Type B pancreatic cell (in vitro differentiated cells): ENCODE measurements around the gene NAA15. TPM values are rescaled to one million over a fixed set of nuclear protein-coding genes. Genes with fewer than 3 reads are reported as not detected.

Experiments used
- DNase-seq: peaks from one replicate; pipeline ENCODE4 v3.0.0; 2021; ENCODE audit warnings: mixed read lengths; ENCODE audit not compliant: unreplicated experiment; ENCODE audit errors: extremely low spot score
- H3K27ac Mint-ChIP-seq: 2 replicates; pipeline ENCODE4 v1.8.0; 2021; ENCODE audit warnings: mild to moderate bottlenecking, mixed read lengths
- H3K27me3 Mint-ChIP-seq: 2 replicates; pipeline ENCODE4 v1.8.0; 2021; ENCODE audit warnings: mixed read lengths
- H3K36me3 Mint-ChIP-seq: 2 replicates; pipeline ENCODE4 v1.8.0; 2021; ENCODE audit warnings: mixed read lengths
- H3K4me1 Mint-ChIP-seq: one replicate; pipeline ENCODE4 v1.8.0; 2021; ENCODE audit warnings: mixed read lengths; ENCODE audit not compliant: unreplicated experiment
- H3K4me3 Mint-ChIP-seq: 2 replicates; pipeline ENCODE4 v1.8.0; 2021; ENCODE audit warnings: mild to moderate bottlenecking, mixed read lengths
- H3K9me3 Mint-ChIP-seq: 2 replicates; pipeline ENCODE4 v1.8.0; 2021; ENCODE audit warnings: mixed read lengths
- total RNA-seq: library from RNA; stranded (reverse); gene quantifications from 2 replicates; pipeline ENCODE4 v1.2.1, GENCODE V29; 2021; ENCODE audit warnings: low replicate concordance
- TF ChIP-seq, protein P1 (sequence below): fragments of 200-600 bp; sonication (generic); conservative IDR thresholded peaks from 2 replicates; pipeline ENCODE4 v1.5.0; 2021; ENCODE audit warnings: antibody characterized with exemption, mild to moderate bottlenecking

NAA15 gene
- total RNA-seq, 1 donor from 2014 or later, result 61.2 TPM

DNA sequence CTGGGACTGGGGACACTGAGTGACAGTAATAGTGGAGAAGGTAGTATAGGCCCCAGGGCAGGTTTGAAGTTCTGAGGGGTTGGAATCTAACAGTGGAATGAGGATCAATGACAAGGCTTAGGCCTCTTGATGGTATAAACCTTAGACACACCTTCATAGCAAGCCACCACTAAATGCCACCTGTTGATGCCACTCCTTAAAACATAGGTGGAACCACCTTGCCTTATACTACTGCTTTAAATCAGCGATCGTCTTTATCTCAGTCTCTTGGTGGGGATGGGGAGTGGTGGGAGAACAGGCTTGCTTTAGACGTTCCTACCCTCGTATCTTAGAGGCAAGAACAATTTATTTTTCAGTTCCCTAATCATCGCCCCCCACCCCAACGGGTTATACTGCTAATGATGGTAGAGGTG, 153.8 kb downstream of the NAA15 start:
- Mint-ChIP-seq H3K27me3 (no peaks in the 10 kb centered on the region), H3K9me3 (no peaks in the 10 kb centered on the region), H3K27ac (peak overlapping the region; percentile 99), H3K4me3 (peak overlapping the region; percentile 98), H3K4me1 (peaks cover 59% of the 10 kb centered on the region), H3K36me3 (peaks cover 10% of the 10 kb centered on the region)
- TF ChIP-seq, protein P1, sequence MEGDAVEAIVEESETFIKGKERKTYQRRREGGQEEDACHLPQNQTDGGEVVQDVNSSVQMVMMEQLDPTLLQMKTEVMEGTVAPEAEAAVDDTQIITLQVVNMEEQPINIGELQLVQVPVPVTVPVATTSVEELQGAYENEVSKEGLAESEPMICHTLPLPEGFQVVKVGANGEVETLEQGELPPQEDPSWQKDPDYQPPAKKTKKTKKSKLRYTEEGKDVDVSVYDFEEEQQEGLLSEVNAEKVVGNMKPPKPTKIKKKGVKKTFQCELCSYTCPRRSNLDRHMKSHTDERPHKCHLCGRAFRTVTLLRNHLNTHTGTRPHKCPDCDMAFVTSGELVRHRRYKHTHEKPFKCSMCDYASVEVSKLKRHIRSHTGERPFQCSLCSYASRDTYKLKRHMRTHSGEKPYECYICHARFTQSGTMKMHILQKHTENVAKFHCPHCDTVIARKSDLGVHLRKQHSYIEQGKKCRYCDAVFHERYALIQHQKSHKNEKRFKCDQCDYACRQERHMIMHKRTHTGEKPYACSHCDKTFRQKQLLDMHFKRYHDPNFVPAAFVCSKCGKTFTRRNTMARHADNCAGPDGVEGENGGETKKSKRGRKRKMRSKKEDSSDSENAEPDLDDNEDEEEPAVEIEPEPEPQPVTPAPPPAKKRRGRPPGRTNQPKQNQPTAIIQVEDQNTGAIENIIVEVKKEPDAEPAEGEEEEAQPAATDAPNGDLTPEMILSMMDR, result no peak
- DNase-seq, result no peak

DNA sequence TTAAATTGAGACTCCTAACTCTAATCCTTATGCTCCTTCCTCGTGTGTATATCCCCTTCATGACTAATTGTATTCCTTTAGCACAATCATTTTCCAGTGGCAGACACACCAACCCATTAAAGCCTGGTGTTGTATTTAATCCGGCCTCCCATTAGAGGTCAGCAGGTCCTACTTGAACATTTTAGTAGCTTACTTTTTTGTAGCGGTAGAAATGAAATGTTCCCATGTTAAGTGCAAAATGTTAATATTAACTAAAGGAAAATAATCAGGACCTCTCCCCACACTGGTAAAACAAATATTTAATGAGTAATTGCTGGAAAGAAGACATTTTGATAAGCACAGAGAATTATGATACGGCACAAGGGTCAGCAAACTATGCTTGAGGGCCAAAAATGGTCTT, 156.0 kb downstream of the NAA15 start:
- Mint-ChIP-seq H3K9me3 (no peaks in the 10 kb centered on the region), H3K27me3 (no peaks in the 10 kb centered on the region)

DNA sequence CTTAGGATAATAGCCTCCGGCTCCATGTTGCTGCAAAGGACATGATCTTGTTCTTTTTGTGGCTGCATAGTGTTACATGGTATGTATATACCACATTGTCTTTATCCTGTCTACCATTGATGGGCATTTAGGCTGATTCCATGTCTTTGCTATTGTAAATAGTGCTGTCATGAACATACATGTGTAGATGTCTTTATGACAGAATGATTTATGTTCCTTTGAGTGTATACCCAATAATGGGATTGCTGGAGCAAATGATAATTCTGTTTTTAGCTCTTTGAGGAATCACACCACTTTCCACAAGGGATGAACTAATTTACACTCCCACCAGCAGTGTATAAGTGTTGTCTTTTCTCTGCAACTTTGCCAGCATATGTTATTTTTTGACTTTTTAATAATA, 157.2 kb downstream of the NAA15 start:
- no peaks in the 10 kb centered on the region for H3K27me3 Mint-ChIP-seq
- H3K9me3 Mint-ChIP-seq, result no peaks in the 10 kb centered on the region
- H3K27ac Mint-ChIP-seq, result peak overlapping the region; percentile 17
- peak overlapping the region; percentile 47 for H3K4me3 Mint-ChIP-seq
- peaks cover 9% of the 10 kb centered on the region for H3K36me3 Mint-ChIP-seq
- H3K4me1 Mint-ChIP-seq, result peaks cover 44% of the 10 kb centered on the region
- TF ChIP-seq, protein P1, result no peak
- DNase-seq, result no peak

More for the DNA sequence above, 156.0 kb downstream of the NAA15 start:
- TF ChIP-seq, protein P1, result no peak
- Mint-ChIP-seq H3K4me1 (peaks cover 51% of the 10 kb centered on the region), H3K27ac (peak overlapping the region; percentile 41), H3K4me3 (peak overlapping the region; percentile 63), H3K36me3 (peaks cover 9% of the 10 kb centered on the region)
- no peak for DNase-seq

DNA sequence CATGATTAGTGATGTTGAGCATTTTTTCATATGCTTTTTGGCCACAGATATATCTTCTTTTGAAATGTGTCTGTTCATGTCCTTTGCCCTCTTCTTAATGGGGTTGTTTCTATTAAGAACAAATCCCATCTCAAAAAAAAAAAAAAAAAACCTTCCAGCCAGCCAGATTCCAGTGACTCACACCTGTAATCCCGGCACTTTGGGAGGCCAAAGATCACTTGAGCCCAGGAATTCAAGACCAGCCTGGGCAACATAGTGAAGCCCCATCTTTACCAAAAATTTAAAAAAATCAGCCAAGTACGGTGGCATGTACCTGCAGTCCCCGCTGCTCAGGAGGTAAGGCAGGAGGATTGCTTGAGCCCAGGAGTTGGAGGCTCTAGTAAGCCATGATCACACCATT, 157.7 kb downstream of the NAA15 start:
- Mint-ChIP-seq H3K36me3 (peaks cover 9% of the 10 kb centered on the region), H3K9me3 (no peaks in the 10 kb centered on the region), H3K4me1 (peaks cover 44% of the 10 kb centered on the region), H3K4me3 (peak overlapping the region; percentile 18), H3K27ac (peak overlapping the region; percentile 17), H3K27me3 (no peaks in the 10 kb centered on the region)
- TF ChIP-seq, protein P1, result no peak
- DNase-seq, result no peak

DNA sequence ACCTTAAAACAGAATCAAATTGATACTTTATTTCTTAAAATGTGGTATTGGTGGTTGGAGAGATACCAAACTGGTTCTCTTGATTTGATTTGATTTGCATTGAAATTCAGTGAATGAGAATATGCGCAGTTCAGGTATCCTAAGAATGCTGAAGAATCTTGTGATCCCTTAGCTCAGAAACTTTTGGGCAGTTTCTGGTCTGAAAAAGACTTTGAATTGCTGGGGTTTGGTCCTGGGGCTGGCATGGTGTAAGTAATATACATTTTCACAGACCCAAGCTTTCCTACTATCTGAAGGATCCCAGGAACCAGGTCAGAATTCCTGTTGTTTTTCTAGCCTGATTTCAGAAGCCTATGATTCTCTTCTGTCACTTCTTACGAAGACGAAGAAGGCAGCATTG, 159.3 kb downstream of the NAA15 start:
- no peak for DNase-seq

More for the DNA sequence above, 159.3 kb downstream of the NAA15 start:
- Mint-ChIP-seq H3K27me3 (no peaks in the 10 kb centered on the region), H3K27ac (no peak overlapping the region), H3K36me3 (peaks cover 9% of the 10 kb centered on the region), H3K9me3 (no peaks in the 10 kb centered on the region), H3K4me1 (peaks cover 30% of the 10 kb centered on the region), H3K4me3 (no peak overlapping the region)
- TF ChIP-seq, protein P1, result no peak
